Measurements from ENCODE around the gene PGBD2.
"Not testable (repeated sequence)": the region's sequence is repeated elsewhere in the genome, so short reads cannot be mapped to it uniquely, and the experiment has no call there.

PGBD2 gene

DNA sequence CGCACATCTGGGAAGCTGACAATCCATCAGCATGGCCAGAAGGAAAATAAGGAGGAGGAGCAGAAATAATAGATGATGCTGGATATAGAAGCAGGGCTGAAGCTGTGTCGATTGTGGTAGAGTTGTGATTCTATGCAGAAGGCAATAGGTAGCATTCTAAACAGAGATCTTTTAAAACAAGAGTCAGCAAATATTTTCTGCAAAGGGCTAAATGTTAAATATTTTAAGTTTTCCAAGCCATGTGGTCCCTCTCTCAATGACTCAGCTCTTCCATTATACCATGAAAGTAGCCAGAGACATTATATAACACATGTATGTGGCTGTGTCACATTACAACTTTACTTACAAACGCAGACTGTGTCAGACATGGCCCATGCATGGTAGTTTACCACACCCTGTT, 21.2 kb downstream of the PGBD2 start:
- not testable (repeated sequence) for DNase-seq

DNA sequence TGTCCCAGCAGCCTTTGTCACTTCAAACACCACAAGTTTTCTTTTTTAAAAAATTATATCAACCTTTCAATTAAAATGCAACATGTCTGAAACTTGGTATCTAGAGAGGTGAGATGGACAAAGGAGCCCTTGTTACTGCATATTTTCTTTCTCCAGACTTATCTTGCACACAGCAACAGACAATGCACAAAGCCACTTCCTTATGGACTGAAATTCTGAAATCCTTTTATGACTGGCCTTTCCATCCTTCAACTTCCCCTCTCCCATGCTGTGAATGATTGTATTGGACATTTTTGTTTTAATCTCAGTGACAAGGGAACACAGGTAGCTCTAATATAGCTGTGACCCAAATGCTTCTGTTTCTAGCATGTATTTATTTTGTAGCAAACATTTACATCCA, 22.1 kb downstream of the PGBD2 start:
- not testable (repeated sequence) for DNase-seq

DNA sequence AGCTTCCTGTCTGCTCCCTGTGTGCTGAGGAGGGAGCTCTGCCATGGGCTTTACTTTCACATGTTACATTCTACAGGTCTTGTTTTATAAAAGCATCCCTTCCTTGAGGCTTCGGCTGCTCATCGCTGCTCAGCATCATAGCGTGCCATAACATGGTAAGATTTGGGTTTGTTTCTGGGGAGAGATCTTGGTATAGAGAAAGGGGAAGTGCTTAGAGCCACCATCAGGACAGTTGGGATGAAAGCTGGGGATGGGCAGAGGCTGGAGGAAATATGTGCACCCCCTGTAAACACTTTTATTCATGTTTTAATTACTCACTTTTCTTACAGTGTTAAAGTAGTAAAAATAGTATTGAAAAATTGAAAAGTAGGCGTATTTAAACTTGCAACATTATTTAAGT, 24.0 kb downstream of the PGBD2 start:
- not testable (repeated sequence) for DNase-seq

DNA sequence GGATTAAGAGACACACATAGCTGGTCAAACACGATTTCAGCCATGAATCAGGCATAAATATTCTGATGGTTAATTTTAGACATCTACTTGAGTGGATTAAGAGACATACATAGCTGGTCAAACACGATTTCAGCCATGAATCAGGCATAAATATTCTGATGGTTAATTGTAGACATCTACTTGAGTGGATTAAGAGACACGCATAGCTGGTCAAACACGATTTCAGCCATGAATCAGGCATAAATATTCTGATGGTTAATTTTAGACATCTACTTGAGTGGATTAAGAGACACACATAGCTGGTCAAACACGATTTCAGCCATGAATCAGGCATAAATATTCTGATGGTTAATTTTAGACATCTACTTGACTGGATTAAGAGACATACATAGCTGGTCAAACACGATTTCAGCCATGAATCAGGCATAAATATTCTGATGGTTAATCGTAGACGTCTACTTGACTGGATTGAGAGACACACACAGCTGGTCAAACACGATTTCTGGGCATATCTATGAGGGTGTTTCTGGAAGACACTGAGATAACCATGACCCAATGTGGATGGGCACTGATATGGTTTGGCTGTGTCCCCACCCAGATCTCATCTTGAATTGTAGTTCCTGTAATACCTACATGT, 32.3 kb downstream of the PGBD2 start:
- not testable (repeated sequence) for DNase-seq

DNA sequence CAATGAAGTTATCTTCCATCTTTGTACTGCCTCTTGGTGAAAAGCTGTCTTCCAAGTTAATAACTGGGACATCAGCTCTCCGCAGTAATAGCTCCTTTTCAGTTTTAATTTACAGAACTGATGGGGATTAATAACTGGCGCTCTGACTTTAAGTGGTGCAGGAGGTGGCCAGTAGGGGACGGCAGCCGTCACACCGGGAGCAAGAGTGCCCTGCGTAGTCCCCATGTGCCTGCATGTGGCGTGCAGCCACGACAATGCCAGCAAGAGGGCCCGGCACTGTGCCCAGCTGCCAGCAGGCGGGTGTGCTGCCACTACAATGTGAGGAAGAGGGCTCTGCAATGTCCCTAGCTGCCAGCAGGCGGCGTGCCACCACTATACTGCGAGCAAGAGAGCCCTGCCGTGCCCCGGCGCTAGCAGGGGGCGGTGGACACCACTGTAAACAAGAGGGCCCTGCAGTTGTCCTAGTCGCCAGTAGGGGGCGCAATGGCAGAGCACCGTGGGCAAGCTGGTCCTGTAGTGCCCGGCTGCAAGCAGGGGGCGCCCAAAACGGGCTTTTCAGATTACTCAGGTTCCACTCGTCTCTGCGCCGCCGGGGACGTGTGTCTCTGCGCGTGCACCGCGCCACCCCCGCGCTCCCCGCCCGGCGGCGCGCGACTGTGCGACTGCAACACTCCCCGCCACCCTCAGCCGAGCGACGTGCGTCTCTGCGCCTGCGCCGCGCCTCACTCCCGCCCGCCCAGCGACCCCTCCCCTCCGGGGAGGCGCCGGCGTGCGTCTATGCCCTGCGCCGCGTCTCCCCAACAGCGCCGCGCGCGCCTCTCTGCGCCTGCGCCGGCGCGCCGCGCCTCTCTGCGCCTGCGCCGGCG, 38.3 kb downstream of the PGBD2 start:
- DNase-seq: not testable (repeated sequence)

DNA sequence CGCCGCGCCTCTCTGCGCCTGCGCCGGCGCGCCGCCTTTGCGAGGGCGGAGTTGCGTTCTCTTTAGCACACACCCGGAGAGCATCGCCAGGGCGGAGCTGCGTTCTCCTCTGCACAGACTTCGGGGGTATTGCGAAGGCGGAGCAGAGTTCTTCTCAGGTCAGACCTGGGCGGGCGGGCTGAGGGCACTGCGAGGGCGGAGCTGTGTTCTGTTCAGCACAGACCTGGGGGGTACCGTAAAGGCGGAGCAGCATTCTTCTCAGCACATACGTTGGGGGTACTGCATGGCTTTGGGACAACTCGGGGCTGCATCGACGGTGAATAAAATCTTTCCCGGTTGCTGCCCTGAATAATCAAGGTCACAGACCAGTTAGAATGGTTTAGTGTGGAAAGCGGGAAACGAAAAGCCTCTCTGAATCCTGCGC, 39.0 kb downstream of the PGBD2 start:
- not testable (repeated sequence) for DNase-seq

DNA sequence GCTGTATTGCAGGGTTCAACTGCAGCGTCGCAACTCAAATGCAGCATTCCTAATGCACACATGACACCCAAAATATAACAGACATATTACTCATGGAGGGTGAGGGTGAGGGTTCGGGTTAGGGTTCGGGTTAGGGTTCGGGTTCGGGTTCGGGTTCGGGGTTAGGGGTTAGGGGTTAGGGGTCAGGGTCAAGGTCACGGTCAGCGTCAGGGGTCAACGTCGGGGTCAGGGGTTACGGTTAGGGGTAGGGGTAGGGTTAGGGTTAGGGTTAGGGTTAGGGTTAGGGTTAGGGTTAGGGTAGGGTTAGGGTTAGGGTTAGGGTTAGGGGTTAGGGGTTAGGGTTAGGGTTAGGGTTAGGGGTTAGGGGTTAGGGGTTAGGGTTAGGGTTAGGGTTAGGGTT, 39.4 kb downstream of the PGBD2 start:
- not testable (repeated sequence) for DNase-seq

DNA sequence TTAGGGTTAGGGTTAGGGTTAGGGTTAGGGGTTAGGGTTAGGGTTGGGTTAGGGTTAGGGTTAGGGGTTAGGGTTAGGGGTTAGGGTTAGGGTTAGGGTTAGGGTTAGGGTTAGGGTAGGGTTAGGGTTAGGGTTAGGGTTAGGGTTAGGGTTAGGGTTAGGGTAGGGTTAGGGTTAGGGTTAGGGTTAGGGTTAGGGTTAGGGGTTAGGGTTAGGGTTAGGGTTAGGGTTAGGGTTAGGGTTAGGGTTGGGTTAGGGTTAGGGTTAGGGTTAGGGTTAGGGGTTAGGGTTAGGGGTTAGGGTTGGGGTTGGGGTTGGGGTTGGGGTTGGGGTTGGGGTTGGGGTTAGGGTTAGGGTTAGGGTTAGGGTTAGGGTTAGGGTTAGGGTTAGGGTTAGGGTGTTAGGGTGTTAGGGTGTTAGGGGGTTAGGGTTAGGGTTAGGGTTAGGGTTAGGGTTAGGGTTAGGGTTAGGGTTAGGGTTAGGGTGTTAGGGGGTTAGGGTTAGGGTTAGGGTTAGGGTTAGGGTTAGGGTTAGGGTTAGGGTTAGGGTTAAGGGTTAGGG, 39.9 kb downstream of the PGBD2 start:
- not testable (repeated sequence) for DNase-seq

All from T1000 (cell line).